Measurements from ENCODE around the gene KRTAP5-6.

Gene KRTAP5-6

GRCh38 chr11:1694064-1694845, 2.7 kb upstream of the KRTAP5-6 start:
- peak; percentile 35 for DNase-seq (ENCODE audit: low read depth, low spot score)
- H3K4me3 ChIP-seq (ENCODE audit: low read length), result no peak overlapping the region; the same call in 1 of the 2 replicates

GRCh38 chr11:1694846-1695547, 2.0 kb upstream of the KRTAP5-6 start:
- no peak overlapping the region for H3K4me3 ChIP-seq (ENCODE audit: low read length)

GRCh38 chr11:1695548-1696108, 1.4 kb upstream of the KRTAP5-6 start:
- DNase-seq (ENCODE audit: low read depth, low spot score), result no peak
- H3K4me3 ChIP-seq (ENCODE audit: low read length), result no peak overlapping the region

More at GRCh38 chr11:1694846-1695547, 2.0 kb upstream of the KRTAP5-6 start:
- DNase-seq (ENCODE audit: low read depth, low spot score), result no peak

- H3K4me3 ChIP-seq (ENCODE audit: low read length), result no peak overlapping the region
- DNase-seq (ENCODE audit: low read depth, low spot score), result no peak
Measured at GRCh38 chr11:1699771-1700170, 2.8 kb downstream of the KRTAP5-6 start.

- DNase-seq (ENCODE audit: low read depth, low spot score), result peak; percentile 71
- no peak overlapping the region for H3K4me3 ChIP-seq (ENCODE audit: low read length)
Measured at GRCh38 chr11:1701091-1701807, 4.3 kb downstream of the KRTAP5-6 start.

GRCh38 chr11:1702506-1702905, 5.5 kb downstream of the KRTAP5-6 start:
- DNase-seq (ENCODE audit: low read depth, low spot score), result no peak

GRCh38 chr11:1703146-1703545, 6.2 kb downstream of the KRTAP5-6 start:
- DNase-seq (ENCODE audit: low read depth, low spot score), result no peak
- H3K4me3 ChIP-seq (ENCODE audit: low read length), result no peak overlapping the region

More at GRCh38 chr11:1702506-1702905, 5.5 kb downstream of the KRTAP5-6 start:
- H3K4me3 ChIP-seq (ENCODE audit: low read length), result no peak overlapping the region

- DNase-seq (ENCODE audit: low read depth, low spot score), result no peak
Measured at GRCh38 chr11:1705126-1706052, 8.4 kb downstream of the KRTAP5-6 start.

GRCh38 chr11:1706634-1707400, 9.8 kb downstream of the KRTAP5-6 start:
- no peak overlapping the region for H3K4me3 ChIP-seq (ENCODE audit: low read length)
- DNase-seq (ENCODE audit: low read depth, low spot score), result no peak

More at GRCh38 chr11:1705126-1706052, 8.4 kb downstream of the KRTAP5-6 start:
- H3K4me3 ChIP-seq (ENCODE audit: low read length), result no peak overlapping the region

- no peak for DNase-seq (ENCODE audit: low read depth, low spot score)
- no peak overlapping the region for H3K4me3 ChIP-seq (ENCODE audit: low read length)
Measured at GRCh38 chr11:1707751-1708150, 10.8 kb downstream of the KRTAP5-6 start.

- DNase-seq (ENCODE audit: low read depth, low spot score), result no peak
- H3K4me3 ChIP-seq (ENCODE audit: low read length), result no peak overlapping the region
Measured at GRCh38 chr11:1708716-1709115, 11.7 kb downstream of the KRTAP5-6 start.

GRCh38 chr11:1714908-1715885, 18.2 kb downstream of the KRTAP5-6 start:
- DNase-seq (ENCODE audit: low read depth, low spot score), result no peak
- no peak overlapping the region for H3K4me3 ChIP-seq (ENCODE audit: low read length)

- no peak for DNase-seq (ENCODE audit: low read depth, low spot score)
Measured at GRCh38 chr11:1717745-1718144, 20.8 kb downstream of the KRTAP5-6 start.

GRCh38 chr11:1718326-1718725, 21.3 kb downstream of the KRTAP5-6 start:
- H3K4me3 ChIP-seq (ENCODE audit: low read length), result no peak overlapping the region
- no peak for DNase-seq (ENCODE audit: low read depth, low spot score)

More at GRCh38 chr11:1717745-1718144, 20.8 kb downstream of the KRTAP5-6 start:
- H3K4me3 ChIP-seq (ENCODE audit: low read length), result no peak overlapping the region

- DNase-seq (ENCODE audit: low read depth, low spot score), result no peak
- no peak overlapping the region for H3K4me3 ChIP-seq (ENCODE audit: low read length)
Measured at GRCh38 chr11:1719781-1720180, 22.8 kb downstream of the KRTAP5-6 start.

- no peak for DNase-seq (ENCODE audit: low read depth, low spot score)
- H3K4me3 ChIP-seq (ENCODE audit: low read length), result no peak overlapping the region
Measured at GRCh38 chr11:1727096-1727690, 30.2 kb downstream of the KRTAP5-6 start.
